ENCODE data around the gene ARG1. TPM values are rescaled to one million over a fixed set of nuclear protein-coding genes. Genes with fewer than 3 reads are reported as not detected.
"Not testable (repeated sequence)": the region's sequence is repeated elsewhere in the genome, so short reads cannot be mapped to it uniquely, and the experiment has no call there.

ARG1 gene
- total and polyA plus RNA-seq, 4 donors: 238 to 1,194 (median 883) TPM

- Histone ChIP-seq H3K9ac (ENCODE audit: low read depth in 1 of 2, low read length in 2 of 2) (no peak overlapping the region), H3K9me3 (ENCODE audit: control insufficient read depth in 4 of 4, low read length in 3 of 4) (no peaks in the 10 kb centered on the region), H3K27ac (ENCODE audit: low read depth in 1 of 2, low read length in 2 of 2) (no peak overlapping the region), H3K4me3 (ENCODE audit: low read depth in 1 of 3, low read length in 3 of 3) (no peak overlapping the region), H3K27me3 (ENCODE audit: control insufficient read depth in 4 of 4, insufficient read depth in 4 of 4, low read length in 3 of 4) (no peaks in the 10 kb centered on the region), H3K4me1 (ENCODE audit: control insufficient read depth in 4 of 4, insufficient read depth in 4 of 4, low read length in 3 of 4) (peaks cover 0 to 4% (median 0%) of the 10 kb centered on the region in 4 donors), H3K36me3 (ENCODE audit: control insufficient read depth in 4 of 4, insufficient read depth in 3 of 4, low read depth in 1 of 4, low read length in 3 of 4) (no peaks in the 10 kb centered on the region)
- DNase-seq (ENCODE audit: low spot score): no peak
- WGBS: 93% methylated on average over 1 of the region's 1 CpG
- TF ChIP-seq YY1 (IDR thresholded peaks at IDR 0.05) (no peak), NR2F2 (IDR thresholded peaks at IDR 0.05) (no peak), RAD21 (IDR thresholded peaks at IDR 0.05) (no peak), ZBTB33 (IDR thresholded peaks at IDR 0.05) (no peak), HNF4G (IDR thresholded peaks at IDR 0.05) (no peak), HNF4A (conservative IDR thresholded peaks at IDR 0.05) (no peak)
Observed at GRCh38 chr6:131523988-131524673, 48.9 kb upstream of the ARG1 start.

GRCh38 chr6:131524695-131525336 lies 48.2 kb upstream of the ARG1 start:
- H3K9me3 ChIP-seq (ENCODE audit: control insufficient read depth in 4 of 4, low read length in 3 of 4): no peaks in the 10 kb centered on the region
- H3K4me1 ChIP-seq (ENCODE audit: control insufficient read depth in 4 of 4, insufficient read depth in 4 of 4, low read length in 3 of 4): peaks cover 0 to 2% (median 0%) of the 10 kb centered on the region in 4 donors
- H3K36me3 ChIP-seq (ENCODE audit: control insufficient read depth in 4 of 4, insufficient read depth in 3 of 4, low read depth in 1 of 4, low read length in 3 of 4): no peaks in the 10 kb centered on the region
- H3K27ac ChIP-seq (ENCODE audit: low read depth in 1 of 2, low read length in 2 of 2): no peak overlapping the region
- WGBS: 94% methylated on average over 25 of the region's 25 CpGs
- no peak overlapping the region for H3K9ac ChIP-seq (ENCODE audit: low read depth in 1 of 2, low read length in 2 of 2)
- DNase-seq (ENCODE audit: low spot score): no peak
- no peaks in the 10 kb centered on the region for H3K27me3 ChIP-seq (ENCODE audit: control insufficient read depth in 4 of 4, insufficient read depth in 4 of 4, low read length in 3 of 4)
- TF ChIP-seq TAF1 (conservative IDR thresholded peaks at IDR 0.05) (no peak), SP1 (IDR thresholded peaks at IDR 0.05) (no peak), HNF4G (IDR thresholded peaks at IDR 0.05) (no peak), JUND (IDR thresholded peaks at IDR 0.05) (no peak), RXRA (IDR thresholded peaks at IDR 0.05) (no peak), NR2F2 (IDR thresholded peaks at IDR 0.05) (no peak), YY1 (IDR thresholded peaks at IDR 0.05) (no peak), CTCF (IDR thresholded peaks at IDR 0.05; ENCODE audit: low read depth, low read length, missing input control) (no peak), HNF4A (conservative IDR thresholded peaks at IDR 0.05) (no peak)
- no peak overlapping the region for H3K4me3 ChIP-seq (ENCODE audit: low read depth in 1 of 3, low read length in 3 of 3)

- not testable (repeated sequence) for H3K9ac ChIP-seq (ENCODE audit: low read depth in 1 of 2, low read length in 2 of 2); H3K4me1 ChIP-seq (ENCODE audit: control insufficient read depth in 4 of 4, insufficient read depth in 4 of 4, low read length in 3 of 4); H3K27me3 ChIP-seq (ENCODE audit: control insufficient read depth in 4 of 4, insufficient read depth in 4 of 4, low read length in 3 of 4); H3K4me3 ChIP-seq (ENCODE audit: low read depth in 1 of 3, low read length in 3 of 3); DNase-seq (ENCODE audit: low spot score); H3K9me3 ChIP-seq (ENCODE audit: control insufficient read depth in 4 of 4, low read length in 3 of 4); H3K27ac ChIP-seq (ENCODE audit: low read depth in 1 of 2, low read length in 2 of 2); H3K36me3 ChIP-seq (ENCODE audit: control insufficient read depth in 4 of 4, insufficient read depth in 3 of 4, low read depth in 1 of 4, low read length in 3 of 4)
- 91% methylated on average over 5 of the region's 5 CpGs for WGBS
Observed at GRCh38 chr6:131530936-131531335, 42.1 kb upstream of the ARG1 start.

- H3K27ac ChIP-seq (ENCODE audit: low read depth in 1 of 2, low read length in 2 of 2); H3K36me3 ChIP-seq (ENCODE audit: control insufficient read depth in 4 of 4, insufficient read depth in 3 of 4, low read depth in 1 of 4, low read length in 3 of 4); H3K9me3 ChIP-seq (ENCODE audit: control insufficient read depth in 4 of 4, low read length in 3 of 4); H3K9ac ChIP-seq (ENCODE audit: low read depth in 1 of 2, low read length in 2 of 2); H3K4me1 ChIP-seq (ENCODE audit: control insufficient read depth in 4 of 4, insufficient read depth in 4 of 4, low read length in 3 of 4); H3K4me3 ChIP-seq (ENCODE audit: low read depth in 1 of 3, low read length in 3 of 3); H3K27me3 ChIP-seq (ENCODE audit: control insufficient read depth in 4 of 4, insufficient read depth in 4 of 4, low read length in 3 of 4); DNase-seq (ENCODE audit: low spot score): not testable (repeated sequence)
- WGBS: 90% methylated on average over 12 of the region's 12 CpGs
Observed at GRCh38 chr6:131531681-131532080, 41.3 kb upstream of the ARG1 start.

Measured in liver (tissue), 9 donors.